GM20000 (cell line): Measurements from ENCODE around the gene SNAPC4.

ENCODE experiments used
- DNase-seq: peaks from one replicate; pipeline ENCODE4 v3.0.0; 2012; ENCODE audit warnings: low spot score
- TF ChIP-seq, protein P1 (sequence below): IDR thresholded peaks from 2 replicates; pipeline ENCODE4 v1.5.1; 2012; ENCODE audit warnings: mild to moderate bottlenecking, control low read depth; ENCODE audit errors: extremely low read depth, missing control alignments

The SNAPC4 gene

GRCh38 chr9:136368190-136368589 is 31.8 kb downstream of the SNAPC4 start:
- DNase-seq: no peak
- TF ChIP-seq, protein P1, sequence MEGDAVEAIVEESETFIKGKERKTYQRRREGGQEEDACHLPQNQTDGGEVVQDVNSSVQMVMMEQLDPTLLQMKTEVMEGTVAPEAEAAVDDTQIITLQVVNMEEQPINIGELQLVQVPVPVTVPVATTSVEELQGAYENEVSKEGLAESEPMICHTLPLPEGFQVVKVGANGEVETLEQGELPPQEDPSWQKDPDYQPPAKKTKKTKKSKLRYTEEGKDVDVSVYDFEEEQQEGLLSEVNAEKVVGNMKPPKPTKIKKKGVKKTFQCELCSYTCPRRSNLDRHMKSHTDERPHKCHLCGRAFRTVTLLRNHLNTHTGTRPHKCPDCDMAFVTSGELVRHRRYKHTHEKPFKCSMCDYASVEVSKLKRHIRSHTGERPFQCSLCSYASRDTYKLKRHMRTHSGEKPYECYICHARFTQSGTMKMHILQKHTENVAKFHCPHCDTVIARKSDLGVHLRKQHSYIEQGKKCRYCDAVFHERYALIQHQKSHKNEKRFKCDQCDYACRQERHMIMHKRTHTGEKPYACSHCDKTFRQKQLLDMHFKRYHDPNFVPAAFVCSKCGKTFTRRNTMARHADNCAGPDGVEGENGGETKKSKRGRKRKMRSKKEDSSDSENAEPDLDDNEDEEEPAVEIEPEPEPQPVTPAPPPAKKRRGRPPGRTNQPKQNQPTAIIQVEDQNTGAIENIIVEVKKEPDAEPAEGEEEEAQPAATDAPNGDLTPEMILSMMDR: no peak

GRCh38 chr9:136367296-136368145 is 32.4 kb downstream of the SNAPC4 start:
- no peak for DNase-seq
- TF ChIP-seq, protein P1: no peak

- DNase-seq: no peak
- TF ChIP-seq, protein P1: no peak
These were observed 33.1 kb downstream of the SNAPC4 start for GRCh38 chr9:136366826-136367225.

DNA sequence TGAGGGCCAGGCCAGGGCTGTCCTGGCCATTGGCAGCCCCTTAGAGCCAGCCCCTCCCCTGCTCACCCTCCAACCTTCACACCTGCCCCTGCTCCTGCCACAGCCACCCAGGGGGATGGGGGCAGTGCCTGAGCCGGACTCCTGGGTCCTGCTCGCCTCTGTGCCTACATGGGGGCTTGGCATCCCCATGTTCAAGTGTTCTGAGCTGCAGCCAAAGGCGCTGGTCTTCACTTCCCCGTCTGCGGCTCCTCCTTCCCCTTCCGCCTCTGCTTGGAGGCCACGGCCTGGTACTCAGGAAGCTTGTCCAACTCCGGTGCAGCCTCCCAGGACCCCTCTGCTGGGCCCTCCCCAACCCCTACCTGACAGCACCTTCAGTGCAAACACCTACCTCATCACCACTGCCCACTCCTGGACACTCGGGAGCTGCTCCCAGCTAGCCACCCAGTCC is 34.2 kb downstream of the SNAPC4 start:
- TF ChIP-seq, protein P1: no peak
- no peak for DNase-seq

- DNase-seq: no peak
- TF ChIP-seq, protein P1: no peak
These were observed 34.8 kb downstream of the SNAPC4 start for GRCh38 chr9:136364942-136365774.

GRCh38 chr9:136363949-136364748 is 35.8 kb downstream of the SNAPC4 start:
- TF ChIP-seq, protein P1: no peak
- DNase-seq: no peak
